PC-3 (cell line): ENCODE data around the gene TOB1. TPM values are rescaled to one million over a fixed set of nuclear protein-coding genes. Genes with fewer than 3 reads are reported as not detected.

Experiments
- ATAC-seq: fragments of 200-7000 bp; cut with Tn5 transposase; 2 replicates; pipeline ENCODE4 v1.9.1; 2020; ENCODE audit warnings: mild to moderate bottlenecking, moderate library complexity
- BruUV-seq: library from RNA; stranded (reverse); fragments of 400-500 nt; replicated peaks from 2 replicates; lab custom pipeline; 2021; lab: Mats Ljungman, UMichigan
- CTCF ChIA-PET: fragments of 300-600 bp; sonication (Branson Sonifier 250); formaldehyde crosslinking; loops from one replicate; lab custom pipeline; 2022; ENCODE audit warnings: antibody characterized with exemption; lab: Charles Lee
- POLR2A ChIA-PET: fragments of 300-600 bp; sonication (Branson Sonifier 250); formaldehyde crosslinking; loops from one replicate; lab custom pipeline; 2022; ENCODE audit warnings: antibody characterized with exemption; ENCODE audit not compliant: unreplicated experiment; lab: Charles Lee
- DNase-seq: peaks from one replicate; pipeline ENCODE4 v3.0.0-alpha.2; 2015
- H2AFZ ChIP-seq: fragments of 300-600 bp; sonication (generic); 2 replicates; pipeline ENCODE4 v1.6.0; 2016; ENCODE audit warnings: antibody characterized with exemption, low read length
- H3F3A ChIP-seq: fragments of 300-600 bp; sonication (generic); one replicate; pipeline ENCODE4 v1.6.0; 2017; ENCODE audit warnings: antibody characterized with exemption, low read length, control low read depth, mild to moderate bottlenecking; ENCODE audit not compliant: unreplicated experiment
- H3K27ac ChIP-seq: fragments of 300-600 bp; sonication (generic); 2 replicates; pipeline ENCODE4 v1.5.1; 2016; ENCODE audit warnings: mild to moderate bottlenecking, low read length
- H3K27me3 ChIP-seq: fragments of 300-600 bp; sonication (generic); 2 replicates; pipeline ENCODE4 v1.6.1; 2016; ENCODE audit warnings: low read length, mixed read lengths
- H3K36me3 ChIP-seq: fragments of 300-600 bp; sonication (generic); 2 replicates; pipeline ENCODE4 v1.6.1; 2016; ENCODE audit warnings: low read depth, mixed run types, low read length, mixed read lengths
- H3K4me1 ChIP-seq: fragments of 300-600 bp; sonication (generic); 2 replicates; pipeline ENCODE4 v1.5.1; 2016; ENCODE audit warnings: low read length; ENCODE audit not compliant: insufficient read depth
- H3K4me2 ChIP-seq: fragments of 300-600 bp; sonication (generic); 2 replicates; pipeline ENCODE4 v1.6.0; 2016; ENCODE audit warnings: low read length
- H3K4me3 ChIP-seq: fragments of 300-600 bp; sonication (generic); 2 replicates; pipeline ENCODE4 v1.5.1; 2016; ENCODE audit warnings: mild to moderate bottlenecking, low read length, mixed read lengths
- H3K79me2 ChIP-seq: fragments of 300-600 bp; sonication (generic); 2 replicates; pipeline ENCODE4 v1.6.1; 2017; ENCODE audit warnings: low read length, mixed read lengths
- H3K9ac ChIP-seq: fragments of 300-600 bp; sonication (generic); 2 replicates; pipeline ENCODE4 v1.6.0; 2016; ENCODE audit warnings: mild to moderate bottlenecking, low read length
- H3K9me2 ChIP-seq: fragments of 300-600 bp; sonication (generic); replicated peaks from 2 replicates; pipeline ENCODE4 v1.6.1; 2016; ENCODE audit warnings: mixed run types, low read length, mixed read lengths
- H3K9me3 ChIP-seq: fragments of 300-600 bp; sonication (generic); 2 replicates; pipeline ENCODE4 v1.6.1; 2016; ENCODE audit warnings: low read length, mixed read lengths
- H4K20me1 ChIP-seq: fragments of 300-600 bp; sonication (generic); 2 replicates; pipeline ENCODE4 v1.6.1; 2016; ENCODE audit warnings: low read length, mixed read lengths
- EZH2 ChIP-seq: fragments of 300-600 bp; sonication (generic); IDR thresholded peaks from one replicate; pipeline ENCODE4 v1.6.1; 2017; ENCODE audit warnings: antibody characterized with exemption, mild to moderate bottlenecking, low read length; ENCODE audit not compliant: unreplicated experiment
- EZH2phosphoT487 ChIP-seq: fragments of 300-600 bp; sonication (generic); IDR thresholded peaks from 2 replicates; pipeline ENCODE4 v1.6.1; 2018; ENCODE audit warnings: mild to moderate bottlenecking, antibody characterized with exemption, low read length, borderline replicate concordance
- intact Hi-C: fragments of 100-400 bp; cut with micrococcal nuclease; formaldehyde crosslinking; loops from 2 replicates; pipeline ENCODE4 v1.9.0; 2023
- total RNA-seq: library from RNA; depleted of rRNA; stranded (reverse); fragments of >200 nt; gene quantifications from 2 replicates; pipeline ENCODE4 v1.2.3, GENCODE V29; 2014
- TF ChIP-seq, protein P1 (sequence below): fragments of 300-600 bp; sonication (generic); conservative IDR thresholded peaks from 2 replicates; pipeline ENCODE4 v1.5.1; 2017; ENCODE audit warnings: antibody characterized with exemption, low read depth, mild to moderate bottlenecking, low read length

TOB1 gene
- total RNA-seq, 1 experiment from 2014 or later = 28.7 TPM

DNA sequence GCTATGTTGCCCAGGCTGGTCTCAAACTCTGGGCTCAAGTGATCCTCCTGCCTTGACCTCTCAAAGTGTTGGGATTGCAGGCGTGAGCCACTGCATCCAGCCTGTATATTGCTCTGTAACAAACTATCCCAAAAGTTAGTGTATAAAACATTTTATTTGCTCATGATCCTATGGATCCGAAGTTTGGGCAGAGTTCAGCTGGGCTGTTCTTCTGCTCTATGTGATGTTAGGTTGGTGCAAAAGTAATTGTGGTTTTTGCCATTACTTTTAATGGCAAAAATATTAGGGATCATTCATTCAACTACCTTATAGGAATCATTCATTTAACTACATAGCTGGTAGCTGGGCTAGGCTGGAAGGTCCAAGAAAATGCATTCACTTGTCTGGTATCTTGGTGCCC, 43.6 kb downstream of the TOB1 start:
- intact Hi-C loops = no loop called here
- H4K20me1 ChIP-seq = no peaks in the 10 kb centered on the region
- DNase-seq = no peak
- H3K79me2 ChIP-seq = no peaks in the 10 kb centered on the region
- H2AFZ ChIP-seq = no peak overlapping the region
- POLR2A ChIA-PET = no interaction called here
- H3K4me1 ChIP-seq = peaks cover 8% of the 10 kb centered on the region
- no peaks in the 10 kb centered on the region for H3K36me3 ChIP-seq
- TF ChIP-seq, protein P1, sequence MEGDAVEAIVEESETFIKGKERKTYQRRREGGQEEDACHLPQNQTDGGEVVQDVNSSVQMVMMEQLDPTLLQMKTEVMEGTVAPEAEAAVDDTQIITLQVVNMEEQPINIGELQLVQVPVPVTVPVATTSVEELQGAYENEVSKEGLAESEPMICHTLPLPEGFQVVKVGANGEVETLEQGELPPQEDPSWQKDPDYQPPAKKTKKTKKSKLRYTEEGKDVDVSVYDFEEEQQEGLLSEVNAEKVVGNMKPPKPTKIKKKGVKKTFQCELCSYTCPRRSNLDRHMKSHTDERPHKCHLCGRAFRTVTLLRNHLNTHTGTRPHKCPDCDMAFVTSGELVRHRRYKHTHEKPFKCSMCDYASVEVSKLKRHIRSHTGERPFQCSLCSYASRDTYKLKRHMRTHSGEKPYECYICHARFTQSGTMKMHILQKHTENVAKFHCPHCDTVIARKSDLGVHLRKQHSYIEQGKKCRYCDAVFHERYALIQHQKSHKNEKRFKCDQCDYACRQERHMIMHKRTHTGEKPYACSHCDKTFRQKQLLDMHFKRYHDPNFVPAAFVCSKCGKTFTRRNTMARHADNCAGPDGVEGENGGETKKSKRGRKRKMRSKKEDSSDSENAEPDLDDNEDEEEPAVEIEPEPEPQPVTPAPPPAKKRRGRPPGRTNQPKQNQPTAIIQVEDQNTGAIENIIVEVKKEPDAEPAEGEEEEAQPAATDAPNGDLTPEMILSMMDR = no peak
- no peak for TF ChIP-seq EZH2
- no peak for TF ChIP-seq EZH2phosphoT487
- H3K27me3 ChIP-seq = peaks cover 1% of the 10 kb centered on the region; the same call in 1 of the 2 replicates
- no peaks in the 10 kb centered on the region for H3F3A ChIP-seq
- no peak overlapping the region for H3K4me3 ChIP-seq
- CTCF ChIA-PET = no interaction called here
- no peak overlapping the region for H3K27ac ChIP-seq
- H3K9me2 ChIP-seq = no peaks in the 10 kb centered on the region
- no peak for ATAC-seq
- no TSS peak for BruUV-seq
- no peaks in the 10 kb centered on the region for H3K9me3 ChIP-seq
- no peak overlapping the region for H3K9ac ChIP-seq
- H3K4me2 ChIP-seq = no peak overlapping the region

DNA sequence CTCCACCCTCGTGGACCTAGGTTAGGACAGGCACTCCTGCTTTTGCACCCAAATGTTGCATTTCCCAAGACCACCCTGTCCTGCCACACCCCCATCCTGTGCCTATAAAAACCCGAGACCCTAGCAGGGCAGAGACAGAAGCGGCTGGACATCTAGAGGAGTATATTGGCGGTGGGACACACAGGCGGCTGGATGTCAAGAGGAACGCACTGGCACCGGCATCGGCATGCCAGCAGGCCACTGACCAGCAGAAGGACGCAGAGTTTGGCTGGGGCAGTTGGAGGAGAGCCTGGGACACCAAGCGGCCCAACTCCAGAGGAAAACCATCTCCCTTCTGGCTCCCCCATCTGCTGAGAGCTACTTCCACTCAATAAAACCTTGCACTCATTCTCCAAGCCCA, 45.5 kb downstream of the TOB1 start:
- Histone ChIP-seq H4K20me1 (no peaks in the 10 kb centered on the region), H2AFZ (no peak overlapping the region), H3K9me2 (no peaks in the 10 kb centered on the region), H3K27me3 (no peaks in the 10 kb centered on the region), H3K9ac (no peak overlapping the region), H3K79me2 (no peaks in the 10 kb centered on the region), H3K9me3 (no peaks in the 10 kb centered on the region), H3K36me3 (no peaks in the 10 kb centered on the region), H3F3A (no peaks in the 10 kb centered on the region), H3K4me2 (no peak overlapping the region), H3K27ac (no peak overlapping the region), H3K4me3 (no peak overlapping the region), H3K4me1 (peaks cover 11% of the 10 kb centered on the region)
- POLR2A ChIA-PET = no interaction called here
- TF ChIP-seq EZH2phosphoT487 = no peak
- TF ChIP-seq EZH2 = no peak
- TF ChIP-seq, protein P1 = no peak
- intact Hi-C loops = no loop called here
- no peak for ATAC-seq
- BruUV-seq = no TSS peak
- CTCF ChIA-PET = no interaction called here
- no peak for DNase-seq

DNA sequence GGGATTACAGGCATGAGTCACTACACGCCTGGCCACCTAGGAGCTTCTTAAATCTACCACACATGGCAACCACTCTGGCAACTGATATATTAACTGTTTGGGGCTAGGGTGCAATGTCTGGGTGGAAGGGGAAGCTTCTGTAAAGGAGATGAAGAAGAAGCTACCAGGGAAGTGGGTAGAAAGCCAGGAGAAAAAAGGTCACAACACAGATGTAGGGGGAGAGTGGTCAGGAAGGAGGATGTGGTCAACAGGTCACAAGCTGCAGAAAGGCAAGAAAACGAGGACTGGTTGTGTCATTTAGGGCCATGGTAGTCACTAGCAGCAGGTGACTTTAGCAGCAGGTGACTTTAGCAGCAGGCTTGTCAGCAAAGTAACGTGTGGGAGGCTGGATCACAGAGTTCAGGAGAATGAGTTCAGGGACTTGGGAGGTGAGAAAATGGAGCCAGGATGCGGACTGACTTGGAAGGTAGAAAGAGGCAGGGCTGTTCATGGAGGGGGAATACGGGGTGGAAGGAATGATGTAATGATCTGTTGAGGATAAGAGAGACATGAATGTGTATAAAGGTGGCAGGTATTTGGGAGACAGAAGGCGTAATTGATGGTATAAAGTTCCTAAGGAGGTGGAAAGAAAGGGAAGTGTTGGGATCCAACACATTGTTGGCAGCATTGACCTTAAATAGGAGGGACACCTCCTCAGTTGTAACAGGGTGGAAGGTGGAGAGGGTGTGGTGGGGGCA, 47.1 kb downstream of the TOB1 start:
- Histone ChIP-seq H2AFZ (no peak overlapping the region), H4K20me1 (no peaks in the 10 kb centered on the region), H3K27ac (no peak overlapping the region), H3K9me2 (no peaks in the 10 kb centered on the region), H3K36me3 (no peaks in the 10 kb centered on the region), H3K9me3 (no peaks in the 10 kb centered on the region), H3K27me3 (no peaks in the 10 kb centered on the region), H3K9ac (no peak overlapping the region), H3K4me3 (no peak overlapping the region), H3K79me2 (no peaks in the 10 kb centered on the region), H3K4me2 (no peak overlapping the region), H3K4me1 (peaks cover 11% of the 10 kb centered on the region), H3F3A (no peaks in the 10 kb centered on the region)
- ChIA-PET POLR2A (interaction anchor here (0.6 kb wide), 1 partner anchor 47 kb away, joined by 22 read pairs; the partner anchor contains the start of gene TOB1), CTCF (no interaction called here)
- BruUV-seq = no TSS peak
- intact Hi-C loops = no loop called here
- TF ChIP-seq EZH2phosphoT487 (no peak), EZH2 (no peak)
- TF ChIP-seq, protein P1 = no peak
- ATAC-seq (no peak), DNase-seq (no peak)
